IMR-90 (cell line): Measurements from ENCODE around the gene NPW. TPM values are rescaled to one million over a fixed set of nuclear protein-coding genes. Genes with fewer than 3 reads are reported as not detected.

Experiments used
- ATAC-seq: fragments of 200-7000 bp; cut with Tn5 transposase; 2 replicates; pipeline ENCODE4 v1.9.1; 2020; ENCODE audit warnings: low read depth, mild to moderate bottlenecking, moderate library complexity
- BruUV-seq: library from RNA; stranded (reverse); fragments of 400-500 nt; replicated peaks from 2 replicates; lab custom pipeline; 2021; lab: Mats Ljungman, UMichigan
- CTCF ChIA-PET: fragments of 300-600 bp; formaldehyde crosslinking; extraction: SDS; loops from one replicate; lab custom pipeline; 2021; ENCODE audit warnings: antibody characterized with exemption; lab: Yijun Ruan, JAX
- POLR2A ChIA-PET: fragments of 300-600 bp; sonication (Branson Sonifier 250); formaldehyde crosslinking; loops from one replicate; lab custom pipeline; 2022; ENCODE audit warnings: antibody characterized with exemption; ENCODE audit not compliant: unreplicated experiment; lab: Charles Lee
- DNase-seq: peaks from one replicate; pipeline ENCODE4 v3.0.0; 2013
- H2AFZ ChIP-seq: replicated peaks from 2 replicates; pipeline ENCODE3; 2013; ENCODE audit warnings: low read length, mild to moderate bottlenecking; ENCODE audit not compliant: poor library complexity
- H2AK5ac ChIP-seq: 2 replicates; pipeline ENCODE4 v1.6.1; 2013; ENCODE audit warnings: low read depth, low read length, inconsistent platforms
- H2AK9ac ChIP-seq: replicated peaks from 2 replicates; pipeline ENCODE3; 2013; ENCODE audit warnings: mild to moderate bottlenecking, low read depth, low read length, moderate library complexity; ENCODE audit not compliant: poor library complexity
- H2BK120ac ChIP-seq: 2 replicates; pipeline ENCODE4 v1.6.1; 2013; ENCODE audit warnings: low read depth, low read length, inconsistent platforms
- H2BK15ac ChIP-seq: 3 replicates; pipeline ENCODE4 v1.6.1; 2013; ENCODE audit warnings: low read depth, low read length, inconsistent platforms
- H2BK20ac ChIP-seq: 2 replicates; pipeline ENCODE4 v1.6.1; 2013; ENCODE audit warnings: low read depth, mild to moderate bottlenecking, inconsistent platforms, low read length, moderate library complexity
- H2BK5ac ChIP-seq: 2 replicates; pipeline ENCODE4 v1.6.1; 2013; ENCODE audit warnings: mild to moderate bottlenecking, low read depth, low read length, inconsistent platforms; ENCODE audit not compliant: poor library complexity, severe bottlenecking
- H3K14ac ChIP-seq: replicated peaks from 2 replicates; pipeline ENCODE4 v1.6.1; 2013; ENCODE audit warnings: low read depth, low read length, inconsistent platforms
- H3K18ac ChIP-seq: 2 replicates; pipeline ENCODE4 v1.6.1; 2013; ENCODE audit warnings: low read depth, low read length, control low read depth
- H3K23ac ChIP-seq: 2 replicates; pipeline ENCODE4 v1.6.1; 2013; ENCODE audit warnings: low read depth, low read length, inconsistent platforms
- H3K27ac ChIP-seq: 2 replicates; pipeline ENCODE4 v1.5.1; 2013; ENCODE audit warnings: mild to moderate bottlenecking, control low read depth, low read length; ENCODE audit not compliant: insufficient read depth
- H3K27me3 ChIP-seq: 2 replicates; pipeline ENCODE4 v1.6.1; 2013; ENCODE audit warnings: low read length; ENCODE audit not compliant: control insufficient read depth, insufficient read depth
- H3K36me3 ChIP-seq: 2 replicates; pipeline ENCODE4 v1.6.1; 2013; ENCODE audit warnings: low read length, mixed read lengths; ENCODE audit not compliant: control insufficient read depth, insufficient read depth
- H3K4ac ChIP-seq: 2 replicates; pipeline ENCODE4 v1.6.1; 2013; ENCODE audit warnings: low read depth, low read length, inconsistent platforms
- H3K4me1 ChIP-seq: 2 replicates; pipeline ENCODE4 v1.6.1; 2013; ENCODE audit warnings: low read length, mixed read lengths; ENCODE audit not compliant: control insufficient read depth, insufficient read depth
- H3K4me2 ChIP-seq: 2 replicates; pipeline ENCODE4 v1.6.1; 2013; ENCODE audit warnings: low read depth, mild to moderate bottlenecking, control low read depth, low read length, moderate library complexity
- H3K4me3 ChIP-seq: 2 replicates; pipeline ENCODE4 v1.5.1; 2013; ENCODE audit warnings: low read depth, mild to moderate bottlenecking, control low read depth, low read length, moderate library complexity; ENCODE audit not compliant: insufficient read depth
- H3K56ac ChIP-seq: 2 replicates; pipeline ENCODE4 v1.6.1; 2013; ENCODE audit warnings: low read length, inconsistent platforms; ENCODE audit not compliant: insufficient read depth; ENCODE audit errors: extremely low read depth
- H3K79me1 ChIP-seq, 2 experiments: 2 replicates each; pipeline ENCODE4 v1.6.1; 2013; ENCODE audit warnings: low read length in 2 of 2, inconsistent platforms in 1 of 2, low read depth in 1 of 2
- H3K9ac ChIP-seq: 2 replicates; pipeline ENCODE4 v1.6.1; 2013; ENCODE audit warnings: low read depth, low read length, control low read depth
- H3K9me1 ChIP-seq: 2 replicates; pipeline ENCODE4 v1.6.1; 2013; ENCODE audit warnings: low read length, inconsistent platforms; ENCODE audit not compliant: insufficient read depth
- H3K9me3 ChIP-seq: 2 replicates; pipeline ENCODE4 v1.6.1; 2013; ENCODE audit warnings: low read length; ENCODE audit not compliant: control insufficient read depth, insufficient read depth
- H4K20me1 ChIP-seq: 2 replicates; pipeline ENCODE4 v1.6.1; 2013; ENCODE audit warnings: low read length, inconsistent platforms; ENCODE audit not compliant: insufficient read depth
- H4K5ac ChIP-seq: 2 replicates; pipeline ENCODE4 v1.6.1; 2013; ENCODE audit warnings: mild to moderate bottlenecking, low read depth, low read length, control low read depth
- H4K8ac ChIP-seq, 2 experiments: 2 replicates each; pipeline ENCODE4 v1.6.1; 2013; ENCODE audit warnings: low read depth in 2 of 2, low read length in 2 of 2, control low read depth in 1 of 2, inconsistent platforms in 1 of 2
- H4K91ac ChIP-seq: 2 replicates; pipeline ENCODE4 v1.6.1; 2013; ENCODE audit warnings: low read depth, low read length, inconsistent platforms; ENCODE audit not compliant: insufficient read depth
- BHLHE40 ChIP-seq: fragments of 150-350 bp; IDR thresholded peaks from 2 replicates; pipeline ENCODE4 v1.6.1; 2016; ENCODE audit warnings: mild to moderate bottlenecking, low read depth, low read length
- CEBPB ChIP-seq: IDR thresholded peaks from 2 replicates; pipeline ENCODE4 v1.6.1; 2012; ENCODE audit warnings: low read depth, low read length, improper control_type of control experiment
- FOS ChIP-seq: fragments of 150-350 bp; IDR thresholded peaks from 2 replicates; pipeline ENCODE4 v1.6.1; 2016; ENCODE audit warnings: low read depth, low read length
- MAZ ChIP-seq: IDR thresholded peaks from 2 replicates; pipeline ENCODE4 v1.6.1; 2012; ENCODE audit warnings: low read depth, mild to moderate bottlenecking, low read length, improper control_type of control experiment, moderate library complexity, borderline replicate concordance
- MXI1 ChIP-seq: IDR thresholded peaks from 2 replicates; pipeline ENCODE4 v1.6.1; 2012; ENCODE audit warnings: low read depth, mild to moderate bottlenecking, low read length, moderate library complexity, borderline replicate concordance
- NFE2L2 ChIP-seq: fragments of 150-350 bp; IDR thresholded peaks from 2 replicates; pipeline ENCODE4 v1.6.1; 2016; ENCODE audit warnings: low read depth, mild to moderate bottlenecking, low read length
- POLR2A ChIP-seq: IDR thresholded peaks from 2 replicates; pipeline ENCODE4 v1.6.1; 2012; ENCODE audit warnings: mild to moderate bottlenecking, low read depth, low read length
- RAD21 ChIP-seq: IDR thresholded peaks from 2 replicates; pipeline ENCODE4 v1.6.1; 2012; ENCODE audit warnings: low read length, improper control_type of control experiment
- RCOR1 ChIP-seq: IDR thresholded peaks from 2 replicates; pipeline ENCODE4 v1.6.1; 2012; ENCODE audit warnings: mild to moderate bottlenecking, low read length, improper control_type of control experiment; ENCODE audit not compliant: insufficient replicate concordance
- RFX5 ChIP-seq: IDR thresholded peaks from 2 replicates; pipeline ENCODE4 v1.8.0; 2012; ENCODE audit warnings: low read depth, mild to moderate bottlenecking, low read length, moderate library complexity
- SMC3 ChIP-seq: fragments of 150-350 bp; IDR thresholded peaks from 2 replicates; pipeline ENCODE4 v1.6.1; 2016; ENCODE audit warnings: low read depth, mild to moderate bottlenecking, antibody characterized with exemption, low read length, moderate library complexity
- WGBS, 2 experiments: methylation state at CpG; one replicate each; pipeline versions ENCODE4 v1.1.5 to v1.1.7; 2013; ENCODE audit warnings: missing lambda C conversion rate in 2 of 2; ENCODE audit not compliant: insufficient read length in 1 of 2; ENCODE audit errors: extremely low coverage in 2 of 2; 5-methylcytosine and 5-hydroxymethylcytosine counted together
- dilution Hi-C: fragments of 300-500 bp; cut with HindIII; formaldehyde crosslinking; loops from one replicate; pipeline ENCODE4 v1.14.3; 2018; ENCODE audit warnings: low sequenced_read_pairs; ENCODE audit not compliant: unreplicated experiment
- in situ Hi-C: fragments of 300-500 bp; cut with MboI; formaldehyde crosslinking; loops from 3 replicates; pipeline ENCODE4 v1.14.3; 2019; ENCODE audit warnings: low sequenced_read_pairs, inconsistent platforms, mixed read lengths
- intact Hi-C: fragments of 100-400 bp; cut with micrococcal nuclease; formaldehyde crosslinking; loops from 2 replicates; pipeline ENCODE4 v1.10.0; 2022
- polyA plus RNA-seq, 3 experiments: library from polyadenylated mRNA; depleted of rRNA; stranded (reverse); fragments of >200 nt; gene quantifications; 2 replicates each; pipeline ENCODE4 v1.2.3, GENCODE V29; 2012; ENCODE audit warnings: low replicate concordance in 1 of 3
- total RNA-seq: library from RNA; depleted of rRNA; stranded (reverse); fragments of >200 nt; gene quantifications from 2 replicates; pipeline ENCODE4 v1.2.3, GENCODE V29; 2012
- TF ChIP-seq, protein P1 (sequence below): fragments of 150-350 bp; IDR thresholded peaks from 2 replicates; pipeline ENCODE4 v1.6.1; 2016; ENCODE audit warnings: low read depth, mild to moderate bottlenecking, low read length, moderate library complexity, borderline replicate concordance
- TF ChIP-seq, protein P2 (sequence below): conservative IDR thresholded peaks from 2 replicates; pipeline ENCODE4 v1.5.1; 2012; ENCODE audit warnings: mild to moderate bottlenecking, low read depth, low read length, improper control_type of control experiment

NPW gene
- total and polyA plus RNA-seq, 2 of the 4 experiments (the other 2 are of a cell fraction) = 0.18 to 2.0 TPM

DNA sequence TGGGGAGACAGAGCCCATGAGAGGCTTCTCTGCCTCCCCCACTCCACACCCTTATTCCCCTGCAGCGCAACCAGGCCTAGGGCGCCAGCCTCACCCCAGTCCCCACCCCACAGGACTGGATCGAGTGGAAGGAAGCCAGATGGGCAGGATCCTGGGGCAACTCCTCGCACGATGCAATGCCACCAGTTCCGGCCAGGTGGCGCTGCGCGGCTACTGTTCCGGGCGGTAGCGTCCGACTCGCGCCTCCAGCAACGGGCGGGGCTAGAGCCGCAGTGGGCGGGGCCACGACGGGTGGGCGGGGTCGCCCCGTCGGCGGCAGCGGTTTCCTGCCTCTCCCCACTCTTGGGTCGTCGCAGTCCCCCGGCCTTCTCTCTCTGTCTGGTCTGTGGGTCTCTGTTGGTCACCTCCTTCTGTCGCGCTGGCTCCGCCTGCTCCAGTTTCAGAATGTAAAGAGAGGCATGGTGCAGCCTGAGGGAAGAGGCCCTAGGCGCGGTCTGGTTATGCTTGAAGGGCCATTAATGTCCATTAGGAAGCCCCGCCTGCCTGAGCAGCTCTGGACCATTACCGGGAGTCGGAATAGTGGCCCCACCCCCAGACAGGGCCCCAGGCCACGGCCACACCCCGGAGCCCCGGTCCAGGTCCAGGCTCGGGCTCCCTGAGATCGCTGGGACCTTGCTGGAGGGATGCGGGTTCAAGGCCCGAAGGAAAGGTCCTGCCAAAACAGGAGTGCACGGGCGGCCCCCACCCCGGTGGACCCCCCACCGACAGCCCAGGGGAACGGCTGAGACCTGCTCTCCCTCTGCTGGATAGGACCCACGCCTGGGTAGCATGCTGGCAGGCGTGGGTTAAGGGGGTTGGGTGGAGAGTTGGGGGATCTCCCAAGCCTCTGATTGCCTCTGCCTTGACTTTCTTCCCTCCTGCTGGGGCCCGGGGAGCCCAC lies 3.8 kb downstream of the NPW start:
- peaks cover 1% of the 10 kb centered on the region; the same call in 1 of the 2 replicates for H3K36me3 ChIP-seq
- H3K4ac ChIP-seq = peak overlapping the region; percentile 95
- intact Hi-C loops = loop anchor here (1.0 kb wide), 4 partner anchors 16 to 117 kb away; partner anchors contain the start of genes NTHL1 and TSC2
- peak overlapping the region; percentile 80 for H3K4me2 ChIP-seq
- 15% methylated on average over 30 of the region's 53 CpGs; no CpG with 5 or more reads in 1 of the 2 experiments for WGBS, 2 experiments
- H3K14ac ChIP-seq = peak overlapping the region; percentile 90
- dilution Hi-C loops = no loop called here
- H3K9ac ChIP-seq = peak overlapping the region; percentile 58; the same call in 1 of the 2 replicates
- in situ Hi-C loops = loop anchor here (5.0 kb wide), 1 partner anchor 119 kb away; no protein-coding TSS in a partner anchor
- H2AFZ ChIP-seq = peak overlapping the region; percentile 96
- H2AK9ac ChIP-seq = peak overlapping the region; percentile 82
- peak overlapping the region; percentile 76 for H2BK5ac ChIP-seq
- ChIA-PET POLR2A (interaction anchor here (0.6 to 0.9 kb wide), 2 partner anchors 16 to 132 kb away, joined by 4 read pairs; partner anchors contain the start of gene TRAF7), CTCF (interaction anchor here (0.6 to 1.4 kb wide), 5 partner anchors 14 to 182 kb away, joined by 3 to 10 read pairs (median 3); partner anchors contain the start of gene NTHL1)
- H2BK20ac ChIP-seq = peak overlapping the region; percentile 53; the same call in 1 of the 2 replicates
- no TSS peak for BruUV-seq
- peak; percentile 84 for ATAC-seq
- H4K5ac ChIP-seq = peak overlapping the region; percentile 76
- H3K18ac ChIP-seq = peak overlapping the region; percentile 71
- H3K9me3 ChIP-seq = no peaks in the 10 kb centered on the region
- peak overlapping the region; percentile 33 for H3K4me3 ChIP-seq
- peak; percentile 79 for DNase-seq
- peak overlapping the region; percentile 96 for H4K91ac ChIP-seq
- H2BK120ac ChIP-seq = peak overlapping the region; percentile 82
- H3K79me1 ChIP-seq = peaks cover 6 to 19% of the 10 kb centered on the region in 2 experiments
- H4K8ac ChIP-seq = peak overlapping the region; percentile 89 to 96
- peaks cover 15% of the 10 kb centered on the region for H3K4me1 ChIP-seq
- H2AK5ac ChIP-seq = peak overlapping the region; percentile 57
- H3K23ac ChIP-seq = peak overlapping the region; percentile 68; the same call in 1 of the 2 replicates
- H3K56ac ChIP-seq = no peak overlapping the region
- H3K27me3 ChIP-seq = peaks cover 18% of the 10 kb centered on the region; the same call in 1 of the 2 replicates
- peak overlapping the region; percentile 80; the same call in 2 of the 3 replicates for H2BK15ac ChIP-seq
- peak overlapping the region; percentile 76 for H3K27ac ChIP-seq
- peaks cover 8% of the 10 kb centered on the region for H3K9me1 ChIP-seq
- H4K20me1 ChIP-seq = peaks cover 11% of the 10 kb centered on the region
- peak; percentile 93 for TF ChIP-seq SMC3
- TF ChIP-seq, protein P1, sequence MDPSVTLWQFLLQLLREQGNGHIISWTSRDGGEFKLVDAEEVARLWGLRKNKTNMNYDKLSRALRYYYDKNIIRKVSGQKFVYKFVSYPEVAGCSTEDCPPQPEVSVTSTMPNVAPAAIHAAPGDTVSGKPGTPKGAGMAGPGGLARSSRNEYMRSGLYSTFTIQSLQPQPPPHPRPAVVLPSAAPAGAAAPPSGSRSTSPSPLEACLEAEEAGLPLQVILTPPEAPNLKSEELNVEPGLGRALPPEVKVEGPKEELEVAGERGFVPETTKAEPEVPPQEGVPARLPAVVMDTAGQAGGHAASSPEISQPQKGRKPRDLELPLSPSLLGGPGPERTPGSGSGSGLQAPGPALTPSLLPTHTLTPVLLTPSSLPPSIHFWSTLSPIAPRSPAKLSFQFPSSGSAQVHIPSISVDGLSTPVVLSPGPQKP = no peak
- TF ChIP-seq RFX5 = no peak
- peak; percentile 97 for TF ChIP-seq MAZ
- TF ChIP-seq RAD21 = peak; percentile 98
- TF ChIP-seq, protein P2, sequence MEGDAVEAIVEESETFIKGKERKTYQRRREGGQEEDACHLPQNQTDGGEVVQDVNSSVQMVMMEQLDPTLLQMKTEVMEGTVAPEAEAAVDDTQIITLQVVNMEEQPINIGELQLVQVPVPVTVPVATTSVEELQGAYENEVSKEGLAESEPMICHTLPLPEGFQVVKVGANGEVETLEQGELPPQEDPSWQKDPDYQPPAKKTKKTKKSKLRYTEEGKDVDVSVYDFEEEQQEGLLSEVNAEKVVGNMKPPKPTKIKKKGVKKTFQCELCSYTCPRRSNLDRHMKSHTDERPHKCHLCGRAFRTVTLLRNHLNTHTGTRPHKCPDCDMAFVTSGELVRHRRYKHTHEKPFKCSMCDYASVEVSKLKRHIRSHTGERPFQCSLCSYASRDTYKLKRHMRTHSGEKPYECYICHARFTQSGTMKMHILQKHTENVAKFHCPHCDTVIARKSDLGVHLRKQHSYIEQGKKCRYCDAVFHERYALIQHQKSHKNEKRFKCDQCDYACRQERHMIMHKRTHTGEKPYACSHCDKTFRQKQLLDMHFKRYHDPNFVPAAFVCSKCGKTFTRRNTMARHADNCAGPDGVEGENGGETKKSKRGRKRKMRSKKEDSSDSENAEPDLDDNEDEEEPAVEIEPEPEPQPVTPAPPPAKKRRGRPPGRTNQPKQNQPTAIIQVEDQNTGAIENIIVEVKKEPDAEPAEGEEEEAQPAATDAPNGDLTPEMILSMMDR = peak; percentile 98
- TF ChIP-seq RCOR1 = no peak
- no peak for TF ChIP-seq FOS
- TF ChIP-seq MXI1 = peak; percentile 52; the same call in 1 of the 2 replicates
- no peak for TF ChIP-seq BHLHE40
- no peak for TF ChIP-seq NFE2L2
- TF ChIP-seq CEBPB = no peak
- TF ChIP-seq POLR2A = no peak
